ENCODE data around the gene ATG13. TPM values are rescaled to one million over a fixed set of nuclear protein-coding genes. Genes with fewer than 3 reads are reported as not detected.
A peak's percentile ranks its signal among the peaks of the same experiment; 100 is the strongest.

The ATG13 gene
- polyA plus RNA-seq, 1 donor from 2014 or later = 55.7 TPM

DNA sequence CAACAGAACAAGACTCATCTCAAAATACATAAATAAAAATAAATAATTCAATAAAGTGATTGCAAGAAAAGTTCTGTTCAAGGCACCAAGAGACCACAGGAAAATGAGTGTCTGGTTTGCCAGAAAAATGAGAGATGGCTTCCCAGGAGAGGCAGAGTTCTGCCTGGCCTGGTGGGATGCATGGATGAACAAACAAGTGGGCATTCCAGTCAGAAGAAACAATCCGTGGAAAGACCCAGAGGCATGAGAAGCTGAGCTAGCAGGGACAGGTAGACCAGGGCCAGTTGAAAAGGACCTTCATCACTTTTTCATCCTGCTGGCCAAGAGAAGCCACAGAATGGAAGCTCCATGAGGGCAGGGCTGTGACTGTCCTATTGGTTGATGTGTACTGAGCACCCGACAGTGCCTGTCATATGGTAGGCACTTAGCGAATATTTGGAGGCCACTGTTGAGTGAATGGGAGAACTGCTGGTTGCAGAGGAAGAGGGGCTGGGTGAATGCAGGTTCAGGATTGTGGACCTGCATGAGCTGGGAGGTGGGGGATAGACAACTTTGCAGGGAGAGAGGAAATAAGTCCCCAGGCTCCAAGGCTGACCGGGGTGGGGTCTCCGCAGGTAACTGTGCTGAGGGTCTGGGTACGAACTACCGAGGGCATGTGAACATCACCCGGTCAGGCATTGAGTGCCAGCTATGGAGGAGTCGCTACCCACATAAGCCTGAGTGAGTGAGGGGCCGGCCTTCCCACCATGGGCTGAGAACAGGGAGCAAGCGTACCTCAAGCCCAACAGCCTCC, 105.4 kb downstream of the ATG13 start:
- Mint-ChIP-seq H3K36me3 (no peaks in the 10 kb centered on the region), H3K9me3 (no peaks in the 10 kb centered on the region), H3K27ac (peak overlapping the region in 1 of 3 donors; percentile 39), H3K27me3 (no peaks in the 10 kb centered on the region), H3K4me1 (peaks cover 0 to 3% (median 0%) of the 10 kb centered on the region in 3 donors), H3K4me3 (peak overlapping the region in 2 of 4 donors; percentile 47 to 76)

DNA sequence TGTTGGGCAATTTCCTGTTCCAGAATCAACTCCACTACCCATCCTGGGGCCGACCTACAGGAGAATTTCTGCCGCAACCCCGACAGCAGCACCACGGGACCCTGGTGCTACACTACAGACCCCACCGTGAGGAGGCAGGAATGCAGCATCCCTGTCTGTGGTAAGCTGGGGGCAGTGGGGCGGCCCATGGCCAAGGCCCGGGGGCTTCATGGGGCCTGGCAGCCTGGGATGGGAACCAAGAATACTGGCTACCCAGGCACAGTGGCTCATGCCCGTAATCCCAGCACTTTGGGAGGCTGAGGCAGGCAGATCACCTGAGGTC, 106.0 kb downstream of the ATG13 start:
- Mint-ChIP-seq H3K27me3 (no peaks in the 10 kb centered on the region), H3K9me3 (no peaks in the 10 kb centered on the region), H3K4me1 (peaks cover 0 to 3% (median 0%) of the 10 kb centered on the region in 3 donors), H3K4me3 (no peak overlapping the region), H3K27ac (no peak overlapping the region), H3K36me3 (no peaks in the 10 kb centered on the region)

DNA sequence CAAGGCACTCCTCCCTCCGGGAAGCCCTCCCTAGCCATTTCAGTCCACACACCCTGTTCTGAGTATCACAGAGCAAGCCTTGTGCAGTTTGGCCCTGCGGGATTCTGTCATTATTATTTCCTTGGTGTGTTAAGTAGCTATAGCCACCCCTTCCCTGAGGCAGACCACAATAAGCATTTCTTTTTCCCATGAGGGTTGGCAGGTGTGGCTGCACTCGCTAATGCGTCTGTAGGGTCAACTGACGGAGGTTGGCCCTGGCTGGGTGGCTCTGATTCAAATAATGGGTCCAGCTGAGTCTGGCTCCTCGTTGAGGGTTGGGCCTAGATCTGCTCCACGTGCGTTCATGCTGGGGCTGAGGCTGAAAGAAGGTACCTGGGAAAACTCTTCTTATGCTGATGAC, 106.7 kb downstream of the ATG13 start:
- Mint-ChIP-seq H3K27ac (no peak overlapping the region), H3K9me3 (no peaks in the 10 kb centered on the region), H3K4me1 (peaks cover 0 to 3% (median 0%) of the 10 kb centered on the region in 3 donors), H3K27me3 (no peaks in the 10 kb centered on the region), H3K4me3 (no peak overlapping the region), H3K36me3 (no peaks in the 10 kb centered on the region)

Other genes with a start within 250 kb of the ATG13 start
- 0.60 TPM for gene MDK, start 235.9 kb upstream of the ATG13 start, polyA plus RNA-seq
- 0.29 TPM for gene CHRM4, start 225.8 kb upstream of the ATG13 start, polyA plus RNA-seq
- gene AMBRA1, start 23.5 kb upstream of the ATG13 start, polyA plus RNA-seq = 9.1 TPM
- 6.9 TPM for gene HARBI1, start 326 bp upstream of the ATG13 start, polyA plus RNA-seq
- gene ARHGAP1, start 83.1 kb downstream of the ATG13 start, polyA plus RNA-seq = 42.6 TPM
- gene ZNF408, start 83.5 kb downstream of the ATG13 start, polyA plus RNA-seq = 12.4 TPM
- not detected for gene F2, start 101.7 kb downstream of the ATG13 start, polyA plus RNA-seq
- 10.3 TPM for gene CKAP5, start 228.7 kb downstream of the ATG13 start, polyA plus RNA-seq

Data from IgD-negative memory B cell (primary cell).